ENCODE results near the gene CCDC30.

Gene CCDC30

DNA sequence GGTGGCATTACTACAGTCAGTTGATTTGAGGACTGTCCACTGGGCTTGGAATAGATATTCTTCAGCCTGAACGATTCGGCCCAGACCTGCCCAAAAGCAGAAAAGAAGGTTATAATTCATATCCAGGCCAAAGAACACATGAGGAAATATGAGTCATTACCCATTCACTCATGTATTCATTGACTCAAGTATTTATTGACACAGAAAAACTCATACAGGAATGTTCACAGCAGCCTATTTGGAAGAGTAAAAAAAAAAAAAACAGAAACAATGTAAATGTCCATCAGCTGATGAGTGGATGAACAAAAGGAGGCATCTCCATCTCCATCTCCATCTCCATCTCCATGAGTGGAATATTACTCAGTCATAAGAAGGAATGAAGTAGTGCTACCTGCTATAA, 23.1 kb upstream of the CCDC30 start:
- Histone ChIP-seq H3K9me3 (ENCODE audit: control insufficient read depth, low read length) (no peaks in the 10 kb centered on the region), H3K4me2 (ENCODE audit: low read length) (no peak overlapping the region), H2AFZ (no peak overlapping the region), H3K4me3 (ENCODE audit: low read depth, low read length) (no peak overlapping the region), H3K79me2 (no peaks in the 10 kb centered on the region), H3K27ac (no peak overlapping the region), H3K36me3 (ENCODE audit: control insufficient read depth, insufficient read depth, low read length) (no peaks in the 10 kb centered on the region), H3K9ac (no peak overlapping the region), H3K4me1 (no peaks in the 10 kb centered on the region), H3K27me3 (ENCODE audit: control insufficient read depth, insufficient read depth, low read length) (no peaks in the 10 kb centered on the region)
- TF ChIP-seq, protein P1, sequence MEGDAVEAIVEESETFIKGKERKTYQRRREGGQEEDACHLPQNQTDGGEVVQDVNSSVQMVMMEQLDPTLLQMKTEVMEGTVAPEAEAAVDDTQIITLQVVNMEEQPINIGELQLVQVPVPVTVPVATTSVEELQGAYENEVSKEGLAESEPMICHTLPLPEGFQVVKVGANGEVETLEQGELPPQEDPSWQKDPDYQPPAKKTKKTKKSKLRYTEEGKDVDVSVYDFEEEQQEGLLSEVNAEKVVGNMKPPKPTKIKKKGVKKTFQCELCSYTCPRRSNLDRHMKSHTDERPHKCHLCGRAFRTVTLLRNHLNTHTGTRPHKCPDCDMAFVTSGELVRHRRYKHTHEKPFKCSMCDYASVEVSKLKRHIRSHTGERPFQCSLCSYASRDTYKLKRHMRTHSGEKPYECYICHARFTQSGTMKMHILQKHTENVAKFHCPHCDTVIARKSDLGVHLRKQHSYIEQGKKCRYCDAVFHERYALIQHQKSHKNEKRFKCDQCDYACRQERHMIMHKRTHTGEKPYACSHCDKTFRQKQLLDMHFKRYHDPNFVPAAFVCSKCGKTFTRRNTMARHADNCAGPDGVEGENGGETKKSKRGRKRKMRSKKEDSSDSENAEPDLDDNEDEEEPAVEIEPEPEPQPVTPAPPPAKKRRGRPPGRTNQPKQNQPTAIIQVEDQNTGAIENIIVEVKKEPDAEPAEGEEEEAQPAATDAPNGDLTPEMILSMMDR (IDR thresholded peaks at IDR 0.05), result no peak

DNA sequence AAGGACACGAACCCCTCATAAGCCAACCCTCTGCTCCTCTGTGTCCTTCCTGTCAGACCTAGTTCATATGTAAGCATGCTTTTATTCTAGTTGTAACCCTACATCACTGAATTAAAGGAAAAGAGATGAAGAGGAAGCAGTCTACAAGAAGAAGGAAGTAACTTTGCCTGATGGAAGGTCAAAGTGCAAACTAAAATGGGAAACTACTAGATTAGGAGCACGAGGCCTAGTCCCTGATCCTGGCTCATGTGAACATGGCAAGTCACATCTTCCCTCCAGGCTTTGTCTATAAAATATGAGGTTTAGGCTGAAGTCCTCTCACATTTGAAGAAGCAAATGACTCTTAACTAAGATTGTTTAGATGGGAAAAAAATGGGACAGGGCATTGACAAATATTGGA, 20.4 kb upstream of the CCDC30 start:
- no peaks in the 10 kb centered on the region for H3K36me3 ChIP-seq (ENCODE audit: control insufficient read depth, insufficient read depth, low read length)
- no peak overlapping the region for H3K9ac ChIP-seq
- H3K27ac ChIP-seq, result no peak overlapping the region
- no peak overlapping the region for H2AFZ ChIP-seq
- TF ChIP-seq, protein P1 (IDR thresholded peaks at IDR 0.05), result no peak
- no peaks in the 10 kb centered on the region for H3K9me3 ChIP-seq (ENCODE audit: control insufficient read depth, low read length)
- H3K4me3 ChIP-seq (ENCODE audit: low read depth, low read length), result no peak overlapping the region
- H3K4me2 ChIP-seq (ENCODE audit: low read length), result no peak overlapping the region
- H3K4me1 ChIP-seq, result no peaks in the 10 kb centered on the region
- no peaks in the 10 kb centered on the region for H3K79me2 ChIP-seq
- no peaks in the 10 kb centered on the region for H3K27me3 ChIP-seq (ENCODE audit: control insufficient read depth, insufficient read depth, low read length)

DNA sequence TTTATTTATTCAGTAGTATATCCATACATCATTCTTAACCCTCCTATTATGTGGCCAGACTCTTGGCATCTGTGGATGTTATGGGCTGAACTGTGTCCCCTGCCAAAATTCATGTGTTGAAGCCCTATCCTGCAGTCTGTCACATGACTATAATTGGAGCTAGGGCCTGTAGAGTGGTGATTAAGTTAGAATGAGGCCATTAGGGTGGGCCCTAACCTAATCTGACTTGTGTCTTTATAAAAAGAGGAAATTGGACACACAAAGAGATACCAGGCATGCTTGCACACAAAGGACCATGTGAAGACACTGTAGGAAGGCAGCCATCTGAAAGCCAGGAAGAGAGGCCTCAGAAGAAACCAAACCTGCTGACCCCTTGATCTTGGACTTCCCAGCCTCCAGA, 13.8 kb upstream of the CCDC30 start:
- H3K27ac ChIP-seq, result no peak overlapping the region
- H3K27me3 ChIP-seq (ENCODE audit: control insufficient read depth, insufficient read depth, low read length), result no peaks in the 10 kb centered on the region
- H3K4me1 ChIP-seq, result no peaks in the 10 kb centered on the region
- H2AFZ ChIP-seq, result no peak overlapping the region
- H3K79me2 ChIP-seq, result no peaks in the 10 kb centered on the region
- H3K9ac ChIP-seq, result no peak overlapping the region
- no peaks in the 10 kb centered on the region for H3K9me3 ChIP-seq (ENCODE audit: control insufficient read depth, low read length)
- no peaks in the 10 kb centered on the region for H3K36me3 ChIP-seq (ENCODE audit: control insufficient read depth, insufficient read depth, low read length)
- no peak overlapping the region for H3K4me3 ChIP-seq (ENCODE audit: low read depth, low read length)
- H3K4me2 ChIP-seq (ENCODE audit: low read length), result no peak overlapping the region
- TF ChIP-seq, protein P1 (IDR thresholded peaks at IDR 0.05), result no peak

DNA sequence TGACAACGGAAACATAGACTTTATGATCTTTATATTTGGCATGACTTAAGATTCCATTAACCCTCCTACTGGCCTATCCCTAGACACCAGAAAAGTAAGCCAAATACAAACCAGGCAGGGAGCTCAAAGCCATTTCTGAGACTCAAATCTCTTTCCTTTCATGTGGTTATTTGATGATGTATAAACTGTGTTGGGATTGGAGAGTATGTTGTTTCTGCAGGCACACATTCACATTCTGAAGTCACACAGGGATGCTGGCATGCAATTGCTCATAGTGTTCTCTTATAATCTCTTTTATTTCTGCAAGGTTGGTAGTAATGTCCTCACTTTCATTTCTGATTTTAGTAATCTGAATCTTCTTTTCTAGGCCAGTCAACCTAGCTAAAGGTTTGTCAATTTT, 13.0 kb upstream of the CCDC30 start:
- no peak overlapping the region for H3K9ac ChIP-seq
- H3K79me2 ChIP-seq, result no peaks in the 10 kb centered on the region
- H3K9me3 ChIP-seq (ENCODE audit: control insufficient read depth, low read length), result no peaks in the 10 kb centered on the region
- no peak overlapping the region for H3K27ac ChIP-seq
- H3K27me3 ChIP-seq (ENCODE audit: control insufficient read depth, insufficient read depth, low read length), result no peaks in the 10 kb centered on the region
- TF ChIP-seq, protein P1 (IDR thresholded peaks at IDR 0.05), result no peak
- H3K4me3 ChIP-seq (ENCODE audit: low read depth, low read length), result no peak overlapping the region
- no peaks in the 10 kb centered on the region for H3K4me1 ChIP-seq
- H3K36me3 ChIP-seq (ENCODE audit: control insufficient read depth, insufficient read depth, low read length), result no peaks in the 10 kb centered on the region
- H3K4me2 ChIP-seq (ENCODE audit: low read length), result no peak overlapping the region
- H2AFZ ChIP-seq, result no peak overlapping the region

DNA sequence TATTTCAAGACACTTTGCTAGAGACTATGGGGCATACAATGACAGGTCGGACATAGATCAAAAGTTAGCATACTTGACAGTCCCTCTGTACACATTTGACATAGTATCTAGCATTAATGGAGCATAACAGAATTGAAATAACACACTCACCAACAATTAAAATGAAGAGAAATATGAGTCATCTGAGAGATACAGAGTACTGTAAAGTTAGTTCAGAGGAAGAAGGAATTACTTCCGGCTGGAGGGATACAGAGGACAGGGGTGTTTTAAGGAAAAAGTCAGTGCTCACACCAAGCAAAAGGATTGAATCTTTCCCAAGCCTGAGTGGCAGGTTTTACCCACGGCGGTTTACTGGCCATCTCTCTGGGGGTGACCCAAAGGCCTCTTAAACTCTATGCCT, 9.7 kb upstream of the CCDC30 start:
- Histone ChIP-seq H3K9me3 (ENCODE audit: control insufficient read depth, low read length) (no peaks in the 10 kb centered on the region), H3K27me3 (ENCODE audit: control insufficient read depth, insufficient read depth, low read length) (no peaks in the 10 kb centered on the region), H3K36me3 (ENCODE audit: control insufficient read depth, insufficient read depth, low read length) (no peaks in the 10 kb centered on the region), H2AFZ (no peak overlapping the region), H3K4me3 (ENCODE audit: low read depth, low read length) (no peak overlapping the region), H3K4me2 (ENCODE audit: low read length) (no peak overlapping the region), H3K27ac (no peak overlapping the region), H3K9ac (no peak overlapping the region), H3K79me2 (peaks cover 5% of the 10 kb centered on the region), H3K4me1 (peaks cover 4% of the 10 kb centered on the region)
- TF ChIP-seq, protein P1 (IDR thresholded peaks at IDR 0.05), result no peak
